ENCODE data around the gene AKAP5.
"Not testable (repeated sequence)": the region's sequence is repeated elsewhere in the genome, so short reads cannot be mapped to it uniquely, and the experiment has no call there.

DNA sequence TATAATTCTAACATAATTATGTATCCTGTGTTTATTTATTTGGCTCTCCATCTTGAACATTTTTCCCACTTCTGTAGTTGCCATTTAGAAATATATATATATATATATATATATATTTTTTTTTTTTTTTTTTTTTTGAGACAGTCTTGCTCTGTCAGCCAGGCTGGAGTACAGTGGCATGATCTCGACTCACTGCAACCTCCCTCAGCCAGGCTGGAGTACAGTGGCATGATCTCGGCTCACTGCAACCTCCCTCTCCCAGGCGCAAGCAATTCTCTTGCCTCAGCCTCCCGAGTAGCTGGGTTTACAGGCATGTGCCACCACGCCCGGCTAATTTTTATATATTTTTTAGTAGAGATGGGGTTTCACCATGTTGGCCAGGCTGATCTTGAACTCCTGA, 52.4 kb downstream of the AKAP5 start:
- TF ChIP-seq, protein P1, sequence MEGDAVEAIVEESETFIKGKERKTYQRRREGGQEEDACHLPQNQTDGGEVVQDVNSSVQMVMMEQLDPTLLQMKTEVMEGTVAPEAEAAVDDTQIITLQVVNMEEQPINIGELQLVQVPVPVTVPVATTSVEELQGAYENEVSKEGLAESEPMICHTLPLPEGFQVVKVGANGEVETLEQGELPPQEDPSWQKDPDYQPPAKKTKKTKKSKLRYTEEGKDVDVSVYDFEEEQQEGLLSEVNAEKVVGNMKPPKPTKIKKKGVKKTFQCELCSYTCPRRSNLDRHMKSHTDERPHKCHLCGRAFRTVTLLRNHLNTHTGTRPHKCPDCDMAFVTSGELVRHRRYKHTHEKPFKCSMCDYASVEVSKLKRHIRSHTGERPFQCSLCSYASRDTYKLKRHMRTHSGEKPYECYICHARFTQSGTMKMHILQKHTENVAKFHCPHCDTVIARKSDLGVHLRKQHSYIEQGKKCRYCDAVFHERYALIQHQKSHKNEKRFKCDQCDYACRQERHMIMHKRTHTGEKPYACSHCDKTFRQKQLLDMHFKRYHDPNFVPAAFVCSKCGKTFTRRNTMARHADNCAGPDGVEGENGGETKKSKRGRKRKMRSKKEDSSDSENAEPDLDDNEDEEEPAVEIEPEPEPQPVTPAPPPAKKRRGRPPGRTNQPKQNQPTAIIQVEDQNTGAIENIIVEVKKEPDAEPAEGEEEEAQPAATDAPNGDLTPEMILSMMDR (IDR thresholded peaks at IDR 0.05) = not testable (repeated sequence)
- TF ChIP-seq POLR2A (IDR thresholded peaks at IDR 0.05) = not testable (repeated sequence)
